ENCODE results near the gene SORL1. TPM values are rescaled to one million over a fixed set of nuclear protein-coding genes. Genes with fewer than 3 reads are reported as not detected.

Gene SORL1
- total and polyA plus RNA-seq, 2 of the 8 experiments (the other 6 are each of a cell fraction or from before 2014, with no cell fraction given), result 38.1 to 65.5 TPM

GRCh38 chr11:121604152-121604551 is 152.0 kb downstream of the SORL1 start:
- Histone ChIP-seq H3K9me3 (ENCODE audit: insufficient read depth in 2 of 2, low read depth in 1 of 2, low read length in 1 of 2) (no peaks in the 10 kb centered on the region), H3K9ac (replicated peaks in 1 of 4; ENCODE audit: extremely low read depth in 1 of 4, low read depth in 3 of 4, low read length in 3 of 4) (no peak overlapping the region), H3K4me2 (ENCODE audit: insufficient read depth in 1 of 2, low read depth in 2 of 2, low read length in 2 of 2) (no peak overlapping the region), H3K36me3 (ENCODE audit: control insufficient read depth in 2 of 4, insufficient read depth in 4 of 4, low read length in 3 of 4) (peaks cover 27 to 59% (median 57%) of the 10 kb centered on the region in 4 experiments), H3K79me2 (ENCODE audit: control insufficient read depth in 1 of 2, insufficient read depth in 2 of 2, low read length in 2 of 2) (no peaks in the 10 kb centered on the region), H3K27me3 (replicated peaks in 1 of 4; ENCODE audit: control insufficient read depth in 3 of 4, extremely low read depth in 1 of 4, insufficient read depth in 3 of 4, low read length in 3 of 4) (no peaks in the 10 kb centered on the region), H2BK15ac (ENCODE audit: low read length) (no peak overlapping the region), H2AFZ (ENCODE audit: low read length) (no peak overlapping the region), H3K79me1 (ENCODE audit: low read depth, low read length) (no peaks in the 10 kb centered on the region), H3K18ac (ENCODE audit: extremely low read depth, low read length) (no peak overlapping the region), H3K4me3 (ENCODE audit: extremely low read depth in 1 of 4, insufficient read depth in 2 of 4, low read depth in 3 of 4, low read length in 4 of 4) (no peak overlapping the region), H3K27ac (ENCODE audit: low read depth, low read length) (no peak overlapping the region), H3K23me2 (ENCODE audit: low read depth, low read length) (no peaks in the 10 kb centered on the region), H2AK5ac (ENCODE audit: low read depth, low read length) (no peak overlapping the region), H3K4ac (replicated peaks; ENCODE audit: insufficient read length, low read depth, low read length) (no peak overlapping the region), H3K14ac (ENCODE audit: insufficient read length) (no peak overlapping the region), H2BK120ac (replicated peaks; ENCODE audit: low read depth, low read length) (no peak overlapping the region), H2BK20ac (ENCODE audit: low read length) (no peak overlapping the region), H2BK12ac (ENCODE audit: low read depth, low read length) (no peak overlapping the region), H4K5ac (ENCODE audit: insufficient read length, low read depth, low read length) (no peak overlapping the region), H3K23ac (ENCODE audit: insufficient read length) (no peak overlapping the region), H4K8ac (ENCODE audit: extremely low read depth, insufficient read depth, low read length) (no peak overlapping the region), H4K91ac (replicated peaks; ENCODE audit: insufficient read length, low read length) (no peak overlapping the region), H3K4me1 (replicated peaks in 1 of 4; ENCODE audit: control insufficient read depth in 3 of 4, insufficient read depth in 4 of 4, low read length in 3 of 4) (no peaks in the 10 kb centered on the region), H2BK5ac (ENCODE audit: low read depth, low read length) (no peak overlapping the region), H3K56ac (replicated peaks; ENCODE audit: insufficient read length, low read depth, low read length) (no peak overlapping the region), H4K20me1 (replicated peaks in 1 of 2; ENCODE audit: control insufficient read depth in 1 of 2, insufficient read depth in 2 of 2, low read length in 2 of 2) (peaks cover 2% of the 10 kb centered on the region in 2 experiments)
- POLR2A ChIA-PET (ENCODE audit: partially characterized antibody), result no interaction called here
- FAIRE-seq (no peak), DNase-seq (ENCODE audit: low read depth in 1 of 2, low spot score in 2 of 2) (no peak)
- CTCF ChIA-PET (ENCODE audit: partially characterized antibody), result interaction anchor here (0.6 kb wide), 1 partner anchor 264 kb away, joined by 4 read pairs; no protein-coding TSS in a partner anchor
- WGBS, 2 experiments (ENCODE audit: extremely low coverage in 1 of 2, insufficient coverage in 1 of 2, insufficient read length in 1 of 2, insufficient replicate concordance in 2 of 2, low coverage in 1 of 2, low lambda C conversion rate in 2 of 2, missing lambda C conversion rate in 1 of 2), result 97% methylated on average over 13 of the region's 13 CpGs; no CpG with 5 or more reads in 1 of the 2 experiments
- TF ChIP-seq GTF2F1 (IDR thresholded peaks at IDR 0.05; ENCODE audit: borderline replicate concordance, low read depth, low read length), result no peak

Data from H1 (cell line).